HG02970 (cell line): Measurements from ENCODE around the gene ITGA8.
"Not testable (repeated sequence)": the region's sequence is repeated elsewhere in the genome, so short reads cannot be mapped to it uniquely, and the experiment has no call there.

Experiments
- ATAC-seq: cut with Tn5 transposase; IDR thresholded peaks from one replicate; pipeline ENCODE4 v1.9.1; 2021; ENCODE audit warnings: mild to moderate bottlenecking, moderate library complexity, moderate number of reproducible peaks; ENCODE audit not compliant: unreplicated experiment, low FRiP score

The ITGA8 gene

DNA sequence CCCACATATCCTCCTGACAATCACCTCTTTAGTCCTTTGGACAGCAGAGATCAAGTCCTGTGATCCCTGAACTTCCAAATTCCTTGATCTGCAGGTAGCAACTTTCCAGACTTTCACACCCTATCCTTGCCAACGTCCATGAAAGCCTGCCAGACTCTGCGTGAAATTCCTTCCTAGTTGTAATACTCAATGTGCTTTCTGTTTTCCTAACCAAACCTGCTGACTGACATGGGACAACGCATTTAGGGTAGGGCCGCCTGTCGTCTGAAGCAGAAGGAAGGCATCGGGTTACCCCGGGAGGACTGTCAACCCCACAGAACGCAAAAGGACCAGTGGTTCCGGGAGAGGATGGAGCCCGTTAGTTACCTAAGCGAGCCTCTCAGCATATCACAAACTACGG lies 23.9 kb downstream of the ITGA8 start:
- no peak for ATAC-seq

DNA sequence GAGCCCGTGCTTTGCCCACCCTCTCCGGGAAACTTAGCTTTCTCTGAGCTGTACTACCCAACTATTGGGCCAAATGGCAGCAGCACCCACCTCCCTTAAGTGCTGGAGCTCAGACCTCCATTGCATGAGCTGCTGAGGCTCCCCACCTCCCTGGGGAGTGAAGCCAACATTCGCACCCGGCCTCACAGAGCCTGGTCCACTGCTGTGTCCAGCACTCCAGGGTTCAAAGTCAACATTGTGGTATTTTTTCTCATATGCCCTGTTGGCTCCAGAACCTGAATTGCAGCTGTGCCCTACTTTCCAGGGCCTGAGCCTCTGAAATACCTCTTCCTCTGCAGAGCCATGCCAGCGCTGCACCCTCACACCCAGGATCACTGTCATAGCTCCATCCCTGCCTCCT lies 29.7 kb downstream of the ITGA8 start:
- no peak for ATAC-seq

DNA sequence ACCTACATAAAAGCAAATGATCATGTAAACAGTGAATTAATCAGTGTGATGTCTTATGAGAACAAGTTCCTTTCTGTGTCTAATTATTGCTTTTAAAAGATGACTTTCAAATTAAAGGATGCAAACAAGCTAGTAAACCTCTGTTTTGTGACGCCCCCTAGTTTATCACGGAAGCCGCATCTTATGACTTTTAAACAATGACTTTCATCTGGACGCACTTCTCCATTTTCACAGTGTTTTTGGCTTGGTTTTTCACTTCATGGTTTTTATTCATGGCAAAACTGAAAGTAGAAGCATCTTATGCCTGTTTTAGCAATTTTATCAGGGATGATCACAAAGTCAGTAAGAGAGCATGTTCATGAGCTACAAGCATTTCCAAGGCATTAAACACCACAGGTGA lies 35.0 kb downstream of the ITGA8 start:
- no peak for ATAC-seq

DNA sequence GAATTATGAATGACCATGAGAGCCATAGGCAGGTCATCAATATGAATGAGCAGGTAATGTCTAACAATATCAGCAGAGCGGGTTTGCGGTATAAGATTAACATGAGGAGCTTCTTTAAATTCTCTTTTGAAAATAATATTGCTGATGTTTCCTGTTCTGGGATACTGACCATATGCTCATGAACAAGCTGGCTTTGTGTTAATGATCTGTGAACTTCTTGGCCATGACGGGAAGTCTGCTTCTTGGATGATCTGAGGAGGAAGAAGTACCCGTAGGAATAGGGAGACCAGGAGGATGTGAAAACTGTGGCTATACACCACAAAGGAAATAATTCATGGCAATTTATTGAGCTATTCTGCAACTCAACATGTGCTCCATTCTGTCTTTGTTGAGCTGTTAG lies 38.6 kb downstream of the ITGA8 start:
- ATAC-seq, result no peak

DNA sequence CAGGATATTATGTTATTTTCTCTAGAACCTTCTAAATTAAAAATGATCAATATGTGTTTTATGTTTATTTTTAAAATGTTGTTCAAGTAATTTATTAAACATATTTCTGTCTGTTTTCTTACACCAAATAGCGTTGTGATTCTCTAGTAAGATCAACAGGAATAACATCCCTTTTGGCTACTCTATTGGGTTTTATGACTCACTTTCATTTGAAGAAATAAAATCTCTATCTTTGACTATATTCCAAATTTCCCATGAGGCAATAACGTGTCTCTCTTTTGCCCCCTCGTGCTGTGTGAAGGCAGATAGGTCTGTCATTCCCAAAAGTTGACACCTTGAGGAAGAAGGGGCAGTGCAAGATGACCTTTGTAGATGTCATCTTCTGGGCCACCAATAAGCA lies 40.9 kb downstream of the ITGA8 start:
- no peak for ATAC-seq

DNA sequence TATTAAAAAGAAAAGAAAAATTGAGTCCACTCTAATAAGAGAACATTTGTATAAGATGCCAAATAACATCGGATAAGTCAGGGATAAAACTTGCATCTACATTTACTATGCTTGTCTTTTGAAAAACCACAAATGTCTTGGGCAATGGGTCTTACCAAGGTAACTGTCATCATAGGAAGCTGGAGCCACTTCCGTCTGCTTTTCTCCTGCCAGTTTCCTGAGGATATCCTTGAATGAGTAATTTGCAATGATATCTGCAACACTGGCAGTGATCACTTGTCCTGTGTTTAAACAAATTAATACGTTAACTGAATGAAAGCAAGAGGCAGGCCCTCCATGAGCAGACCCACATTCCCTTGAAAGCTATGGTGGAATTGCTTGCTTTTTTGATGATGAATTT lies 47.3 kb downstream of the ITGA8 start:
- no peak for ATAC-seq

DNA sequence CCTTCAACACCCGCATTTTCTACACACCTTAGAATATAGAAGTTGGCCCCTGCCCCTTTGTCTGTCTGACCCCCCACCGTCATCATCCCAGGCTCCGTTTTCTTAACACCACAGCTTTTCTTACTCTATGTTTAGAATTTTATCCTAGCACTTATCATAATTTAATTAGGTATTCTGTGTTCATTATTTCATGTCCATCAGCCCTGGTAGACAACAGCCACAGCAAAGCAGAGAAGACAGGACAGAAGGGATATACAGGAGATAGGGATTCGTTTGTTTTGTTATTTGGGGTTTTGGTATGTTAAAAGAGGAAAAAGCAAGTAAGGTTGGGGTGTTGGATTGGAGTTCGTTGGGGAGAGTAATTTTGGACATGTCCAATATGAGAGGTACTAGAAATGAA lies 48.8 kb downstream of the ITGA8 start:
- ATAC-seq, result no peak

DNA sequence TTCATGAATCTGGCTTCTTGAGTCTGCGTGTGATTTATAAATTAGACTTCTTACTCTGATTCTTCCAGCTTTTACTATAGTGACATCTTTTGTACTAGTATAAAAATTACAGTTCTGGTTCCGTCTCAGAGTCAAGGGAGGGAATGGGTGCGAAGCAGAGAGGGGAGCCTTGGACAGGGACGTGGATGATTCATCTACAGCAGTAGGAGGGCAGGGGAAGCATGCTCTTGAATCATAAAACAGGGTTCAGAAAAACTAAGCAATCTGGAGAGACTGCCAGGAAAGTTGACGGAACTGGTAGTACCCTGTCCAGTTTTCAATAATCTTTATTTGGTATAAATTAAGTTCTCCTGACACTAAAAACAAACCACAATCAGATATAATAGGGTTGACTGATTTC lies 58.1 kb downstream of the ITGA8 start:
- no peak for ATAC-seq

DNA sequence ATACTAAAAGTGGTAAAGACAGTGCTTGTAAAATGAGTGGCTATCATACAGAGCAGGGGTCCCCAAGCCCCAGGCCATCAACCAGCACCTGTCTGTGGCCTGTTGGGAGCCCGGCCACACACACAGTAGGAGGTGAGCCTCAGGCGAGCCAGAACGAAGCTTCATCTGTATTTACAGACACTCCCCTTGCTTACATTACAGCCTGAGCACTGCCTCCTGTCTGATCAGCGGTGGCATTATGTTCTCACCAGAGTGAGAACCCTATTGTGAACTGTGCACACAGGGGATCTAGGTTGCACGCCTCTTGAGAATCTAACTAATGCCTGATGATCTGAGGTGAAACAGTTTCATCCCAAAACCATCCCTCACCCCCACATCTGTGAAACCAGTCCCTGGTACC lies 58.7 kb downstream of the ITGA8 start:
- no peak for ATAC-seq

DNA sequence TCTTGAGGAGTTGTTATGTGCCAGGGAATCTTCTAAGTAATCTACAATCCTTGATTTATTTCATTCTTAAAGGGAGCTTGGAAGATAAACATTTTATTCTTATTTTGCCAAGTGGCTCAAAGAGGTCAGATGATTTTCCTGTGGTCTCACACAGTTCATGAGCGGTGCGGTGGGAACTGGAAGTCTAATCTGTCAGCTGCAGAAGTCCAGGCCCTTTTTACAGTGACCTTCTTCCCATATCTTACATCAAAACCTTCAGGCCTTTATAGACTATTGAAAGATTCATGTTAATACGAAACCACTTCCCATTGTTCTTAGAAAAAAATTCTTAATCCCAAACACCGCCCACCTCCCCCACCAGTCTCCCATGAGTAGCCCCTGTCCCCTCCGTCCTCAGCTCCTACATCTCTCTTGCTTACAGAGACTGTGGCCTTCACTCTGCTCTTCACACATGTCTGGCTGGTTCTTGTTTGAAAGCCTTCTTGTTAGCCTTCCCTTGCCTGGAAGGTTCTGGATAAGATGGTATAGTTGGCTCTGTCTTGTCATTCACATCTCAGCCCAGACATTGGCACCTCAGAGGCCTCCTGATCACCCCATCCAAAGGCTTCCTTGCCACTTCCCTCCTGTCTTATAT lies 61.5 kb downstream of the ITGA8 start:
- no peak for ATAC-seq

DNA sequence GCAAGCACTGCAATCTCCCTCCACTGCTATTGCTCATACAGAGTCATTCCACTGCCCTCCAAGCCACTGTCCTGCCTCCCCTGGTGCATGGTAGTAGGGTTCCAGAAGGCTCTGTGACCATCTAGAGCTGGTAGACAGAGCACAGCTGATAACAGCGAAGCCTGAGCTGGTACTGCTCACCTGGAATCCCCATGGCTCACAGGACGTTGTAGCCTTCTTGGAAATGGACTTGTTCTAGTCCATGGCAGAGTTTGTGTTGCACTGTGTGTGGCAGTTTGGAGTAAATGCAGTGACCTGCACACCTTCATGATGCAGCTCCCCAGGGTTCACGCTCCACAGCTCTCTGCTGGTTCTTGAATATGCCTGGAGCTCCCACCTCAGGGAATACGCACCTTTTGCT lies 67.0 kb downstream of the ITGA8 start:
- no peak for ATAC-seq

DNA sequence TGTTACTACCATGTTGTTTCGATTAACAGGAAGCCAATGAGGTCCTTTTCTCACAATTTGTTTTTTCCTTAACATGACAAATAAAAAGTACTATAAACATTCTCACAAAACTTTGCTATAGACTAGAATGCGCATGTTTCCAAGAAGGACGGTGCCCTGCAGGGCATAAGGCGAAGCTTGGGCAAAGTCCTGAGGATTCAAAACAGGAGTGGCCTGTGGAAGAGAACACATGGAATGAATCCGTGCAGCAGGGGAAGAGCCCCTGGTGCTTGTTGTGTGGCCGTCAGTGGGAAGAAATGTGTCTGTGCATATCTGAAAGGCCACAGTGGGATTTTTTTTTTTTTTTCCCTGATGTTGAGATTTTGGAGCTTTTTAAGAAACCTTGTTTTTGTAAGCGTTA lies 67.6 kb downstream of the ITGA8 start:
- no peak for ATAC-seq

DNA sequence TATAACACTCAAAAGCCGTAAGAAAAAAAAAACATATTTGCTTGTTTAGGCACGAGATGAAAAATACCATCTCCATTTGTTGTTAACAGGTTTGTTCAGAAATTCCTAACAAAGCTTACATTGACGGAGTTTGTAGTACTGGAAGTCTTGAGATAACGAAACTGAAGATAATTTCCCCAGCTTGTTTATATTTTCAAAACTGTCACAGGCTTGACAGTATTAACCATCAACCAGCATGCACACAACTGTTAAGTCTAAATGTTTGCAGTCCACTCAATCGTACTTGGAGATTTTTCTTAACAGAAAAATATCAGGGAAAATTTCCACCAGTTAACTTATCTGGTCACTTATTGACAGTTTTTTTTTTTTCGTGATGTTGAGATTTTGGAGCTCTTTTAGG lies 68.5 kb downstream of the ITGA8 start:
- ATAC-seq, result no peak

DNA sequence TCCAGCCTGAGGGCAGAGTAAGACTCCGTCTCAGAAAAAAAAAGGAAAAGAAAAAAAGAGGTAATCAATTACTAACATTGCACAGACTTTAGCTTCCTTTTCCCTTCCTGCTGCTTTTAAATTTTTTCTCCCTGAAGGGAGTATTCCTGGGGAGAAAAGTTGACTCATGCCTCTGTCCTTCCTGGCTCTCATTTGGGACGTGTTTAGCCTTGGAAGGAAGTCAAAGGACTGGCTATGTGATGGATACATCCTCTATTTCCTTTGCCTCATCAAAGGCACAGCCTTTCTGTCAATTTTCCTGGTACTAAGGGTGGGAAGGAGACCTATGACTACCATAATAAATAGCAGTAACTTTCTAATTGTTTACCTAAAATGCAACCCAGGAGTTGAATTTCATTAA lies 77.6 kb downstream of the ITGA8 start:
- ATAC-seq, result no peak

DNA sequence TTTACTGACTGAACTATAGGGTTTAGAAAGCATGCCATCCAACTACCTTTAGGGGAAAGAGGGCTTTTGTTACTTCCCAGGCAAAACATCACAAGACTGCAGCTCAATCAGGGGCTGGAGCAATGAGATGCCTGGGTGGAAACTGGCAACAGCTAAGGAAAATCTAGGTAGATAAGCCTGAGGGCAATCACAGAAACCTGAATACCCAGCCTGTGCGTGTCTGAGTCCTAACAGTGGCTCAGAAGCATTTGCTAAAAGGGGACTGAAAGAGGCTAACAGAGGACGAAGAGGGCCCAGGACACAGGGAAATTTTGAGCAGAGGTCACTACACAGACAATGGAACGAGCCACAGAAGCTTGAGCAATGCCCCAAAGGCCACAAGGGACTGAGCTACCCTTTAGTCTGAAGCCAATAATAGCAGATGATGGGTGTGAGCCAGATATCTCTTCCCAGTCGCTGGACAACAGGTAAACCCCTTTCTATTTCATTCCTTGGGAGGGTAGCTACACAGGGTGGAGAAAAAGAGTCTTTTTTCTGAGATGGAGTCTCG lies 79.1 kb downstream of the ITGA8 start:
- ATAC-seq, result no peak

DNA sequence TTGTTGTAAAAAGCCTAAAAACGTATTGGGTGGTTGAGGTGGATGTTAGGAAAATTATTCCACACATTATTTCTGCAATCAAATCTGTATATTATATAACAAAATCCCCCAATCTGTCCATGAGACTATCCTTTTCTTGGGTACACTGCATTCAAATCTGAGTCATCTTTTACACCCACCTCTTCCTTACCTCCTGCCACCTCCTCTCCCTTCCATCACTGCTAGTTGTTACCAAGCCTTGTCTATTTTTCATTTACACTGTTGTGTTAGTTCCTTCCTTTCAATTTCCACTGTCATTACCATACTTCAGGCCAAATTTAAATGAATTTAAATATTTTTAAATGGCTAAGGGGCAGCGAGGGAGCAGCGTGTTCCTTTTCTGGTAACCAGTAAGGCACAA lies 83.3 kb downstream of the ITGA8 start:
- no peak for ATAC-seq

DNA sequence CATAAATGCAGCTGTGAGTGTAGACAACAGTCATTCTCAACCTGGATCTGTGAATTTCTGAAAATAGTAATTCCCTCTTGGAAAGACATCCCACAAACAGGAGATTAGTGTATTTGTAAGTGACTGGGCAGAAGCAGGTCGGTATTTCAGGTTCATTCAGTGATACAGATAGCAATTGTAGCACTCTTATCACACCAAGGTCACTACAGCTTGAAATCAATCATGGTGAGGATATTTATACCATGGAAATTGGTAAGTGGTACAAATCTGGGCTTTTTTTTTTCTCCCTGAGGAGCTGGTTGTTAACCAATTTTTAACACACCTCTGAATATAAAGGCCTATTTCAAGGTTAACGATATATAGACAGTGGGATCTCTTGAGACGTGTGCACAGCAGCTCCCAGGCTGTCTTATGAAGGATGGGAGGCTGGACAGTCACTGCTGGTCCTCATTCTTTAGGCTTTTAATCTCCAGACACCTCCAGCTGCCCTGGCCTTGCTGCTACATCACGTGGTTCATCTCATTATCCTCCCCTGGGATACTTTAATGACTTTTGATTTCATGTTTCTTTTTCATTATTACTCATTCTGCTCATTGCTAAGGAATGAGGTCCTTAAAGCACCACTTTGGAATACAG lies 87.1 kb downstream of the ITGA8 start:
- no peak for ATAC-seq

DNA sequence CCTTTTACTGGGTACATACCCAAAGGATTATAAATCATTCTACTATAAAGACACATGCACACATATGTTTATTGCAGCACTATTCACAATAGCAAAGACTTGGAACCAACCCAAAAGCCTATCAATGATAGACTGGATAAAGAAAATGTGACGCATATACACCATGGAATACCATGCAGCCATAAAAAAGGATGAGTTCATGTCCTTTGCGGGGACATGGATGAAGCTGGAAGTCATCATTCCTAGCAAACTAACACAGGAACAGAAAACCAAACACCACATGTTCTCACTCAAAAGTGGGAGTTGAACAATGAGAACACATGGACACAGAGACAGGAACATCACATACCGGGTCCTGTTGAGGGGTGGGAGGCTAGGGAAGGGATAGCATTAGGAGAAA lies 88.5 kb downstream of the ITGA8 start:
- not testable (repeated sequence) for ATAC-seq

DNA sequence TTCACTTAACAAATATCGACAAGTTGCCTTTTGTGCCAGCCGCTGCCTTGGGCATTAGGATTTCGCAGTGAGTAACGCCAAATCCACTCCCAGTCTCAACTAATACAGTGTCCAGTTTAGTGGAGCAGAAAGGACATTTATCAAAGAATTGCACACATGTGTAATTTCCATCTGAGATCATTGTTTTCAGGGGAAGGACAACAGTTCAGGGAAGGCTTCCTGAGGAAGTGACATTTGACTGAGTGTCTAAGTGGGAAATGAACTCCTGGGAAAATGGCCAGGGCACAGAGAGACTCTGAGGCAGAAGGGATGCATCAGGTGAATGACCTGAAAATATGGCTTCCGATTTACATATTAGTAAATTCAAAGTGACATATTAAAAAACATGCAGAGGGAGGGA lies 89.4 kb downstream of the ITGA8 start:
- no peak for ATAC-seq

DNA sequence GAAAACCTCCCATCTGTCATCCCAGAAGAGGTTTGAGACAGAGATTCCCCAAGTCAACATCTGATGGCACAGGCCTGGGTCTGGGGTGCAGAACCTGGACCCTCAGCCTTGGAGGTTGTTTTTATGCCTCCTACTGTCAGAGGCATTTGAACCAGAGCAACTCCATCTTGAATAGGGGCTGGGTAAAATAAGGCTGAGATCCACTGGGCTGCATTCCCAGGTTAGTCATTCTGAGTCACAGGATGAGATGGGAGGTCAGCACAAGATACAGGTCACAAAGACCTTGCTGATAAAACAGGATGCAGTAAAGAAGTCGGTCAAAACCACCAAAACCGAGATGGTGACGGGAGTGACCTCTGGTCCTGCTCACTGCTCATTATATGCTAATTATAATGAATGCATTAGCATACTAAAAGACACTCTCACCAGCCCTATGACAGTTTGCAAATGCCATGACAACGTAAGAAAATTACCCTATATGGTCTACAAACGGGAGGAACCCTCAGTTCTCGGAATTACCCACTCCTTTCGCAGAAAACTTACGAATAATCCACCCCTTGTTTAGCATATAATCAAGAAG lies 92.0 kb downstream of the ITGA8 start:
- ATAC-seq, result no peak

DNA sequence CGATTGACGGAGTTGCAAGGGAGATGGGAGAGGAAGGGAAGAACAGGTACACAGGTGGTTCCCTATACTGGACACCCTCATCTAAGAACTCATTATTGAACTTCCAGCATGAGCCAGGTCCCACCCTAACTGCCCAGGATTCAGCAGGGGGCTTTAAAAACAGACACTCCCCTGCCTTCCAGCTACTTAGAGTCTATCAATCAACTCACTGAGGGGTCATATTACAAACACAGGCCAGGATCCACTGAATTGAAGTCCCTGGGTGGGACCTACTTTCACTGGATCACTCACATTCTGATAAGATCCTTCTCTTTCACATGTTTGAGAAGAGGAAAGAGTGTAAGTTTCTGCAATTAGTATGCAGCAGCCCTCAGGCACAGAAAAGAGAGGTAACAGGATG lies 92.8 kb downstream of the ITGA8 start:
- no peak for ATAC-seq

DNA sequence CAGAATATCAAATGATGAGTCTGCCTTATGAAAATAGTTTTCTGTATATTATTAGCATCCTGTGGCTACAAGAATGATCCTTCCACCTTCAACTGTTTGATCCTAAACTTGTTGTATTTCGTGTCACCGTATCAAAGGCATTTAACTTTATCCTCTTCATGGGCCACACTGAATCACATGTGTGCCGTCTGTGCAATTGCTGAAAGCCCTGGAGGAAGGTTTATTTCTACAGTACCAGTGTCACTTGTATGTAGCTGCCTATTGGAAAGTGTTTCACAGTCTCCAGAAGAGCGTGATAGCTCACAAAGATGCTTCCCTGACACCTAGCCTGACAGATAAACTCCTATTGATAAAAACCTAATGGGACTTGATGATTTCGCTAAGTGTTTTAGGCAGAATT lies 94.5 kb downstream of the ITGA8 start:
- ATAC-seq, result no peak
